DMS 273 treated with DMSO at 0.1 percent for 48 hours (cell line): ENCODE measurements around the gene FNDC3B.

ENCODE experiments used
- DNase-seq: peaks from one replicate; lab custom pipeline; 2025; lab: John Stamatoyannopoulos, UW

FNDC3B gene

DNA sequence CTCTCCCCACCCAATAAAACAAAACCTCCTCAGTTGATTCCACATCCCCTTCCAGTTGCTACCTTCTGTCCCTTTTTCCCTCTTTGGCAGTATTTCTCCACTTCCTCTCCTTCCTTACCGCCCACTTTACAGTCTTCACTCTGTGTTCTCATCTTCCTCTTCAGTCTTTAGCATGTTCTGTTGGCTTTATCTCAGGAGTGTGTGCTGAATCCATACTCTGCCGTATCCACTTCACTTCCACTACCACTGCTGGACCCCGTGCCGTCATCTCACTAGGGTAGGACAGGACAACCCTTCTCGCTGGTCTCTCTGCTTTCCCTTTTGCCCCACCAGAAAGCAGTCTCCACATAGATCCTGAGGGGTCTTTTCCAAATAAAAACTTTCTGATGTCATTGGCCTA, 74.3 kb downstream of the FNDC3B start:
- no peak for DNase-seq

DNA sequence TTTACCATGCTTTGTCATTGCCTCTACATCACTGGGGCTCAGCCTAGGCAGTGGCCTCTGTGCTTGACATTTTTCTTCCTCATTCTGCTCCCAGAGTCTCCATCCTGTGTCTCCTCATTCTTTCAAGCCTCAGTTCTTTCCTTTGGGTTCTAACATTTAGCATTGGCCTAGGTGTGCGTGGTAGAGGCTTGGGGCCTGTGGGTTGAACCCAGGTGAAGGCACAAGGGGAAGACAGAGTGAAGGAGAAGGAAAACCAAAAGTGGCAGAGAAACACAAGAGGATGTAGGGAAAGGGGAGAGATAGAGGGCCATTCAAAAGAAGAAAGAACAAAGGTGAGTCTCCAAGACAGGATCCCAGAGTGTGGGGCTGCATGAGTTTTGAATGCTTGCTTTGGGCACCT, 75.7 kb downstream of the FNDC3B start:
- no peak for DNase-seq

DNA sequence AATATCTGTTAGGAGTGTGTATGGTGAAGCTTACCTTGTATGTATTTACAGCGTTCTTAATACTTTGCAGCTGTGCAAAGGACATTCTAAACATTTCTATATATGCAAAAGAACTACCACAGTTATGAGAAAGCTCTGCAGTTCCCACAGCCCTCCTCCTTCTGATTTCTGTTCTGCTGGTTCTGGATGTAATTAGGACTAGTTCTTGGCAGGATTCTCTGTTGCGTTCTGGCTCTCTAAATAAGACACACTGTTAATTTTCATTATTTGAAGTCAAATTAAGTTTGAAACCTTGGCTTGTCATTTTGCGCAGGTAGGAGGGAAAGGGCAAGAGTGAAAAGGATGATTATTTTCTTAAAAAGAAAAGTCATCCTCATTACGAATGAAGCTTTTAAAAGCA, 76.4 kb downstream of the FNDC3B start:
- no peak for DNase-seq

DNA sequence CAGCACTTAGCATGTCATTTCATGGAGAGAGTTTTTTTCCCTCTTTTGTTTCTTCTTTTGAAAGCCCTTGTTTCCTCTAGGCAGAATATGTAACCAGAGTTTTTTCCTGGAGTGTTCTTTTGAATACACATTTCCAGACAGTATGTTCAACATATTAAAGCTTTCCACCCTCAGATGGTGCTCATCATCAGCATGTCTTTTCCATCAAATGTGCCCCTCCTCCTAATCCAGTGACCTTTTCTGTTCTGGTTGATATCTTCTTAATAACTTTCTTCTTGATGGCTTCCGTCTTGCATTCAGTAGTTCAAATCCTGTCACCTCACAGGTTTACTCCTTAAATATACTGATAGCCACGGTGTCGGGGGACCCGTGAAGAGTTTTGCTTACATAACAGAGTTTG, 78.6 kb downstream of the FNDC3B start:
- no peak for DNase-seq

DNA sequence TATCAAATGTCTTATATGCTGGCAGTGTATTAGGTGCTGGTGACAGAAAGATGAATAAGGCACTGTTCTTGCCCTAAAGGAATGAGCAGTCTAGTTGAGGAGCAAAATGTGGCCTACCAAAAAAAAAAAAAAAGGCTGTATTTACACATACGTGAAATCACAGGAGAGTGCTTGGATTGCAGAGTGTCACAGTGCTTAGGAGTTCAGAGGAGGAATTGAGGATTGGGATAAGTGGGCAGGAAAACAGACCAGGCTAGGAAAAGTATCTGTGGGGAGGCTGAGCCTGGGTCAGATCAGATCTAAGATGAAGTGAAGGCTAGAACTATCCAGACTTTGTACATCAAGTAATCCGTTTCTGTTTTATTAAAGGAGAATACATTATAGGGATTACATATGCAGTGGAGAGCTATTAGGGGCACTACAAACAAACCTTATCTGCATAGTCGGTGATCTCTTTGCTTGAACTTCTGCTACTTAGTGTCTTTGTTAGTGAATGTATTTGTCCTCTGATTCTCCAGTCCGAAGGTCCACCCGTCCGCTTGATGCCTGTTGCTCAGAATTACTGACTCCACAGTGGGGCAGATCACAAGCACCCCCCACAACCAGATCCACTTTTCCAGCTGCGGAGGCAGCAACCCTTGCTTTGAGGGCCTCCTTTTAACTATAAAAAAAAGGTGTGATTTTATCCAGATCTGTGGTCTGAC, 80.0 kb downstream of the FNDC3B start:
- no peak for DNase-seq

DNA sequence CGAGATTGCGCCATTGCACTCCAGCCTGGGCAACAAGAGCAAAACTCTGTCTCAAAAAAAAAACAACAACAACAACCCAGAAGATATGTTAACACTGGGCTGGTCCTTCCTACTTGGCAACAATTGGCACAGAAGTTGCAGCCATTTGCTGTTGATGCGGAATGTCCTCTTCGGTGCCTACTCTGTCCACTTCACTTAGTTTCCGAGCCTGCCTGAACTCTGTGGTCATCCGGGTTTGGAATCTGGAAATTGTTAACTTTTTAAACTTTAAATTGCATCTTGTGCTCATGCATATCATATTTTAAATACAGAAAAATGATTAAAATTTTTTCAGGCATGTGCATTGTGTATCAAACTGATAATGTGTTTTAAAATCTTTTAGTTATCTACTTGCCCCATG, 81.5 kb downstream of the FNDC3B start:
- DNase-seq, result no peak

DNA sequence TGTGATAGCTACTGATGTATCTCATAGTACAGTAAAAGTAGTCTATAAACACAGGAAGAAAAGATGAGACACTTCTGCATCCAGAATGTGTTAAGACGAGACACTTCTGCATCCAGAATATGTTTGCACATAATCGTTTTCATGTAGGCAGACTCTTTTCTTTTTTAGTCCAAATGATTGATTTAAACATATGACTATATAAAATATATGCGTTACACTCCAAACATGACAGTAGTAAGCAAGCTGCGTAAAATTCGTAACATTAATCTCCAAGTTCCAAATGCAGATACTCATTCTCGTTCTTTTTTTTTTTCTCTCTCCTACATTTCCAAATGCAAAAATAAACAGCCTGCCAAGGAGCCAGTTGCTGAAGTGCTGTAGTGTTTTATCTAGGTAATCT, 82.6 kb downstream of the FNDC3B start:
- no peak for DNase-seq

DNA sequence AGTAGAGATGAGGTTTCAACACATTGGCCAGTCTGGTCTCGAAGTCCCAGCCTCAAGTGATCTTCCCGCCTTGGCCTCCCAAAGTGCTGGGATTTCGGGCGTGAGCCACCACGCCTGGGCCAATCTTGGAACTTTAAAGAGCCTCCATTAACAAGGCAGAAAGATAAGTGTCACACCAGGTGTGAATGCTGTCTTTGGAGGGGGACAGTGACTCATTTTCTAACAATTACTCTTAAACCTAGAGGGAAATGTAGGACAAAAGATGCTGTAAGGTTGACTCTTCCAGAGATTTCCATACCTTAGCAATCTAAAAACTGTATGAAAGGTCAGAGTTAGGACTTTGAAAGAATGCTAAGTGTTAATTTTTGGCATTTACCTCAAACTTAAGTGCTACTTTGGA, 84.9 kb downstream of the FNDC3B start:
- no peak for DNase-seq

DNA sequence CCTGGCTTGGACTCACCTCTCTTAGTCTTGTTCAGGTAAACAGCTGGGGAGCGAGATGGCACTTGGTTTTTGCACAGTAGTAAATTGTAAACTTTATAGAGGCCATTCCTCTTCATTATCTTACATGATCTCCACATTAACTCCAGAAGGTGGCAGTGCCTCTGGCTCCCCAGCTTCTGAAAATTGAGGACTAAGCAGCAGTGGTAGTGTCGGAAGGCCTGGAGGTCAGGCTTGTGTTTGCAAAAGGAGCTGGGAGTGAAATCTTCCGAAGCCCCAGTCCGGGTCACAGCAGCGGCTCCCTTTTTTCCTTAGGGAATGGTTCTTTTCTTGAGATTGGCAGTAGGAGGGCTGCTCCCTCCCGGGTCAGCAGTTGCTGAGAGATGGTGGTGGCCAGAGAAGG, 85.7 kb downstream of the FNDC3B start:
- DNase-seq, result no peak

DNA sequence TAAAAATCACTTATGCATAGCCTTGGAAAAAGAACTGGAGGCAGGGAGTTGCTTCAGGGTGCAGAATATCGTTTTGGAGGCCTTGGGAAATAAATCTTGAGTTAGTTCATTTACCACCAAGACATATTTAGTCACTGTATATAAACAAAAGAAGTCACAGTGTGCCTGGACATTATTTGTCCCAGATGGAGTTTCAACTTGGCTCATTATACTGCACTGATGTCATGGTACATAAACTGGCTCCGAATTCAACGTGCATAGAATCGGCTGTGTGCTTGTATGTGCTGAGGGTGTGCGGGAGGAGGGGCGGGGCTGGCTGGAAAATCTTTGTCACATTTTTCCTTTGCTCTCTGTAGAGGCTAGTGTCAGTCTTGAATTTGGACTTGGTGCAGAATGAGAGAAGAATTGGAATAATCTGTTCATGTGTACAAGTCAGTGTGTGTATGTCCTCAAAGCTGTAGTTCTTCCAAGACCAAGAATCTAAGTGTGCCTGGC, 86.6 kb downstream of the FNDC3B start:
- no peak for DNase-seq

DNA sequence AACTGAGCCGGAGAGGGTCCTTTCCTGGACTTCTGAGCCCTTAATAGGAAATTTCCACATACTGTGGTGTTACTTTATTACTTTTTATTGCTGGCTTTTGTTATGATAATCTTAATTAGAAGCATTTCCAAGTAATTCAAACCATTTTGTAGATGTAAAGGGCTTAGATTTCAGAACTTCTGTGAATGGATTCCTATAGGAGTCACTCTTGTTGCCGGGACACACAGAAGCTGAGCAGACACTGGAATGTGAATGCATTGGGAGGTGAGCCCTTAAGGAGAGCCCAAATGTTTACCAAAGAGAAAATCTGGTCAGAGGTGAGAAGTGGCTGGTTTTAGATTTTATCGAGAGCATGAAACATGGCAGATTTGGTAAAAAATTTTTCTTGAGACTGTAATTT, 87.4 kb downstream of the FNDC3B start:
- DNase-seq, result no peak

DNA sequence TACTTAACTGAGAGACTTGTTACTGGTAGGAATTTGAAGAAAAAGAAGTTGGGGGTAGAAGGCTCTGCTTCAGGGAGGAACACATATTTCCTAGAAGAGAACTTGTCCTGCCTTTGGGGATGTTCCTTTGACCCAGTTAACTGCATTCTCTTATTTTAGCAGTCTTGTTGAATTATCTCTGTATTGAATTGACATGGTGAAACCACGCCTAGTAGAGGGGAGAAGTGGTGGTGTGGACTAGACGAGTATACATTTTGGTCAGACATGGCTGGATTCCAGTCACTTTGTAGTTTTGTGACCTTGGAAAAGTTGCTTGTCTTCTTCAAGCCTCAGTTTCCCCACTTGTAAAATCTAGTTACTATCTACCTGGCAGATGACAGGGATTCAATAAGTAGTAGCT, 87.8 kb downstream of the FNDC3B start:
- DNase-seq, result no peak

DNA sequence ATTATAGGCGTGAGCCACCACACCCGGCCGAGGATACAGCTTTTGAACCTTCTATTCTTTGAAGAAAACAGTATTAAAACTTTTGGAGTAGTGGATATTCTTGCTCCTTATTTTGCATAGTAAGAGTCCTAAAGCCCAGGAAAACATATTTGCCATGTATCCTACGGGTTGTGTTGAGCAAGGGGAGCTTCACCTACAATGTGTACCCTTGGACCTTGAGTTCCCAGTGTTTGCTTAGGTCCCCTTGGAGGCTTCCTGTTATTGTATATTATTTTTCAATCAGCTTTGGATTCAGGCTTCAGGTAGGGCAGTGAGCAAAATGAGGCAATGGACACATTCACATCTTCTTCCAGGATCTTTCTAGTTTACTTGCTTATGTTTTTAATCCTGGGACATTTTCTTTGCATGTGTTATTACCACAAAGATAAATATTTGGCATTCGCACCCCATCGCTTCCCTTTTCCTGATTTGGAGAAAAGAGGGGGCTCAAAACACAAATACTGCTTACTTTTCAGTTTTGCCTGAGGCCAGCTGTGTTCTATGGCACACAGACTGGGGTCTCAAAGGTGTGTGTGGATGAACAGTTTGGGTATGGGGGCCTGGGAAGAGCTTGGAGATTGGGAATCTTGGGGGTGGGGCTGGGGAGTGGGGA, 88.7 kb downstream of the FNDC3B start:
- DNase-seq, result no peak

DNA sequence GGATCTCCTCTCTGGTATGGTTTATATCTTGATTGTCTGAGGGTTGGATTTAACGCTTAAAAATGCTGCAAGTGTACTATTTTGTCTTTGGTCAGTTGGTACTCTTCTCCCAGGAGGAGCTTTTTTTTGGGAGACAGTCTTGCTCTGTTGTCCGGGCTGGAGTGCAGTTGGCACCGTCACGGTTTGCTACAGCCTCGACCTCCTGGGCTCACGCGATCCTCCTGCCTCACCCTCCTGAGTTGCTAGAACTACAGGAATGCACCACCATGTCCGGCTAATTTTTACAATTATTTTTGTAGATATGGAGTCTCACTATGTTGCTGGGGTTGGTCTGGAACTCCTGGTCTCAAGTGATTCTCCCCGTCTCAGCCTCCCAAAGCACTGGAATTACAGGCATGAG, 89.5 kb downstream of the FNDC3B start:
- DNase-seq, result no peak

DNA sequence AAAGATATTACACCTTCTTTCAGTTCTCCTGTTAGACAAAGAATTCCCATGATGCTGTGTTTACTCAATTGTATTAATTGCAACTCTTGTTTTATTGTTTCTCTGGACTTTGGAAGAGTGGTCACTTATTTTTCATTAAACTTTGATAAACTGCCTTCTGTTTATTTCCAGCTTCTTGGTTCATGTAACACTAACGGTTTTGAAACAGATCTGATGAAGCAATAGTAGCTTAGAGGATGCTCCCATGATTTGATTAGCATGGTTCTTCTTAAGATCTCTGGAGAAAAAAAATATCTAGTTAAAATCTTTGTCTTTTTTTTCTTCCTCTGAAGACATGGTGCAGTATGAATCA, 90.1 kb downstream of the FNDC3B start:
- no peak for DNase-seq

DNA sequence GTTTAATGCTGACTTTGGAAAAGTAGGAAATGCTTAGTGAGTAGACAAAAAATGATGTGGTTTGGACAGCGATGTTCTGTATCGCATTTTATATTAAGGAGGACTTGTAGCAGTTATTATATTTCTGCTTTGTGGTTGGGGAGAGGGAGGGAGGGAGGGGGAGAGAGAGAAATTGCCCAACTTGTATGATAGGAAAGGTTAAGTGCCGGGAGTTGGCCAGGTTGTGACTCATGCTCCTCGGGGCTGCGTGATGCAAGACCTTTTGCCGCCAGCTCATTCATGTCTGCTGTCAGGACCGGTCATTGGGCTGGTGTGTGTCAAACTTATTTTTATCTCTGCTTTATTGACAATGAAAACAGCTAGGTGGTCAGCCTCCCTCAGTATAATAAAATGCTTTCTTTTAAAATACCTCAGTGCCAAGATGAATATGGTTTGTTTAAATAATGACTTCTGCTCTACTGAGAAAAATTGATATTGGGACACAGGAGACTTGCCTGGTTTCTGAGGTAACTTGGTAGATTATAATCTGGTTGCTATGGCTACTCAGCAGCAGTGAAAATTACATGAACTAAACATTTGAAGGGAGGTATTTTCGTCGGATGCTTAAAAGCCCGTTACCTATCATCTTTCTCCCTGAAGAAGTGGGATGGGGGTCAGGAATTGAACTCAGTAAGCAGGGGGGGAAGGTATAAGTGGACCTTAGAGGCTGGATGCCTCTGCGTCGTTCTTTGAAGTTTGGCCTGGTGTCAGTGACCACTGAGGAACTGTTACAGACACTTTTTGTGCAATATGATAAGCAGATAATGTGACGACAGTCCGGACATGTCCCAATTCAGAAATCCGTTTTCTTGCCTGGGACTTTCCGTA, 90.7 kb downstream of the FNDC3B start:
- DNase-seq, result no peak

DNA sequence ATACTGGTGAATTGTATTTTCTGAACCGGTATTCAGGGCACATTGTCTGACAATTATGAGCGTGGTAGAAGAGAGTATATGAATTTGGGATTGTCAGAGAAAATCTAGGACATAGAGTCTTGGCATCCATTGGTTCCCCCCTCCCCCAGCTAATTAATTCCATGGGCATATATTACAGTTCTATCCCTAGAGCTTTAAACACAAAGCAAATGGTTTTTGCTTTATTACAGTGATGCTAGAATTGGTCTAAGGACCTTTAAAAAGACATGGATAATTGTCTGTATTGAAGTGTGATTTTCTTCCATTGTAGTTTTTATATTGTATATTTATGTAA, 91.3 kb downstream of the FNDC3B start:
- no peak for DNase-seq

DNA sequence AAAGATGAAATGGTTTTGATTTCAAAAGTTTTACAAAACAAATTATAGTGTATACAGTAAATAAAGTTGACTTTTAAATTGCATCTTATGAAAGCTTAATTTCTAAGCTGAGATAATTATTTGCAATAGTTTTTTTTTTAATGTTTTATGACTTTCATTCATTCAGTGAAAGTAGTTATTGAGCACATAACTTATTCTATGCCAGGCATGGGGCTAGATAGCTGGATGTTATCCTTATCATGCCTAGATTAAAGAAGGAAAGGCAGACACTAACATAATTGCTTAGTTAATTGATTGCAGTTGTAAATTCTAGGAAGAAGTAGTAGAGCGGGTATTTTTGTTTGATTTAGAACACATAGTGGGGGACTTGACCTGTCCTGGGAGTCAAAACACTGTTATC, 92.4 kb downstream of the FNDC3B start:
- DNase-seq, result no peak

DNA sequence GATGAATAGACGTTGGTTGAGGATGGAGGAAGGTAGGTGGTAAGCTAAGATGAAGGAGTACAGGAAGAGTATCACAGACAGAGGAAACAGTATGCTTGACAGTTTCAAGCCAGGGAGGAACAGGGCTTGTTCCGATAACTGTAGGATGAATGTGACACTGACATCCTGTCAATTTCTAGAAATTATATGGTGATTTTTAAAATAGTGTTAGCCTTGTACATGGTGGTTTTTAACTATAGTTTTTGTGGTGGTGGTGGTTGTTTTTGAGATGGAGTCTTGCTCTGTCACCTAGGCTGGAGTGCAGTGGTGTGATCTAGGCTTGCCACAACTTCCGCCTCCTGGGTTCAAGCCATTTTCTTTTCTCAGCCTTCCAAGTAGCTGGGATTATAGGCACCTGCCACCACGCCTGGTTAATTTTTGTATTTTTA, 92.8 kb downstream of the FNDC3B start:
- no peak for DNase-seq

DNA sequence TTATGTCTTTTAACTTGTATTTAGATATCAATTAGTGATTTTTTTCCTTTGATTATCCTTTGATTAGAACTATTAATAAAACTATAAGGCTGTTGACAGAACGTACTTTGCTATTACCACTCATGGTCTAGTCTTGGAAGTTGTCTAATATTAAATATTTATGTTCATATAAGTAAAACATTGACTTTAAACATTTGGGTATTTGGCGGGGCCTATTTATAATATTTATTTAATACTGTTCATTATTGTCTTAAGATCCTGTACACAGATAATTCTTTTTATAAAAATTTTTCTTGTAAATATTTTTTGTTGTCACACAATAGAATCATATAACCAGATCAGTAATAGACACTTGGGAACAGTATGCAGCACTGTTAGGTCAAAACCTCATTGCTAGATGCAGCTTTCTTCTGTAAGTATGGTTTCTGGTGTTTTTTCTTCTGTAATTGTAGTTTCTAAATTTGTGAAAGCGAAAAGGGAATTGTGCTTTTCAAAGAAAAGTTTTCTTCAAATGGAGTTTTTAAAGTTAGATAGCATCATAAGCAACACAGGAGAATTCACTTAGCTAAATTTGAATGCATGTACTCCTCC, 93.4 kb downstream of the FNDC3B start:
- no peak for DNase-seq

DNA sequence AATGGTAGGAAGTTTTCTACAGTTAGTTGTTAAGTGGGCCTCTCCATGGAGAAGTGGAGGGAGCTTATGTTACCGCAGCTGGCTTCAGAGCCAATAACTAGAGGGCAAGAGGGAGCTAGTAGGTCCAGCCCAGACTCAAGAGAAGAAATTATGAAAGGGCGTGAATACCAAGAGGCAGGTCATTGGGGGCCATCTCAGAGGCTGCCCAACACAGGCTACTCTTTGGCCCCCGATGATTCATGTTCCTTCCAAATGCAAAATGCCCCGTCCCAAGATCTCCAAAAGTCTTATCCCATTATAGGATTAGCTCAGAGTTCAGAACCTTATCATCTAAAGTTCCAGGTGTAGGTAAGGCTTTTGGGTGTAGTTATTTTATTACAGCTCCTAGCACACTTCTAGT, 94.5 kb downstream of the FNDC3B start:
- DNase-seq, result no peak

DNA sequence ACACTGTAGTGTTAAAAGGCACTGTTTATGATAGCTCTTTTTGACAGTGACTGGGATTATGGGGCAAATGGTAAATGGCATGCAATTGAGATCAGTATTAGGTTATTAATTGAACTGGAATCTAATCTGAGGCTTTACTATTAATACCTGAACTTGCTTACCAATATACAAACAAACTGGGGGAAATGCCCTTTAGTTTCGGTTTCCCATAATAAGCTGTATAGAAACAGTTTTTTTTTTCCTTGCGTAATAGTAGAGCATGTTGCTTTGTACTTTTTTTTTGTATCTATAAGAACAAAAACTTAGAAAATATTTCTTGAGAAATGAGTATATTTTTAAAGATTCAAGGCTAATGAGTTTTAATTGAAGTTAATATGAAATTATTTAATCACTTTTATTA, 95.0 kb downstream of the FNDC3B start:
- no peak for DNase-seq

DNA sequence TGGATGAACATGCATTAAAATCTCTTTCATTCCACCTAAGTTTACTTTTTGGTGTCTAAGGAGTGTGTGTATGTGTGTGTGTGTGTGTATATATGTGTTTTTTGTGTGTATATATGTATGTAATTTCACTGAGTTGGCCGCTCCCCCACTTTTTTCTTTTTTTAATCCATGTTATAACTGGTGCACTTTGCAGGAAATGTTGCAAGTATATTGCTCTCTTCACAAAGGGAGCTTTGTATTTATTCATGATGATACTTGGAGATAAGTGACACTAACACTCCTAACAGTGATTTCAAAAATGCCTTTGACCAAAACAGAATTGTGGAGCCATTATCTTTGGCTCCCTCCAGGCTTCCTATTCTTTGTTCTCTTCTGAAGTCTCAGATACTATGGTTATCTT, 95.8 kb downstream of the FNDC3B start:
- DNase-seq, result no peak
